GM12801 (cell line): ENCODE results near the gene OLFM1.

Experiments used
- CTCF ChIP-seq: IDR thresholded peaks from one replicate; pipeline ENCODE4 v1.5.1; 2011; ENCODE audit warnings: control low read depth; ENCODE audit not compliant: insufficient read length; ENCODE audit errors: extremely low read depth

The OLFM1 gene

GRCh38 chr9:135069558-135070197 lies 17.8 kb upstream of the OLFM1 start:
- no peak for TF ChIP-seq CTCF

- no peak for TF ChIP-seq CTCF
Observed at GRCh38 chr9:135070198-135070951, 17.1 kb upstream of the OLFM1 start.

GRCh38 chr9:135070964-135071735 lies 16.3 kb upstream of the OLFM1 start:
- no peak for TF ChIP-seq CTCF

GRCh38 chr9:135073081-135073740 lies 14.3 kb upstream of the OLFM1 start:
- TF ChIP-seq CTCF: no peak

GRCh38 chr9:135073741-135074305 lies 13.6 kb upstream of the OLFM1 start:
- TF ChIP-seq CTCF: no peak

GRCh38 chr9:135074354-135075233 lies 12.9 kb upstream of the OLFM1 start:
- no peak for TF ChIP-seq CTCF
